HG02852 (cell line): ENCODE data around the gene TSC22D2.
"Not testable (repeated sequence)": the region's sequence is repeated elsewhere in the genome, so short reads cannot be mapped to it uniquely, and the experiment has no call there.

Source experiments
- ATAC-seq: cut with Tn5 transposase; IDR thresholded peaks from one replicate; pipeline ENCODE4 v1.9.1; 2021; ENCODE audit warnings: mild to moderate bottlenecking, moderate library complexity; ENCODE audit not compliant: unreplicated experiment

Gene TSC22D2

DNA sequence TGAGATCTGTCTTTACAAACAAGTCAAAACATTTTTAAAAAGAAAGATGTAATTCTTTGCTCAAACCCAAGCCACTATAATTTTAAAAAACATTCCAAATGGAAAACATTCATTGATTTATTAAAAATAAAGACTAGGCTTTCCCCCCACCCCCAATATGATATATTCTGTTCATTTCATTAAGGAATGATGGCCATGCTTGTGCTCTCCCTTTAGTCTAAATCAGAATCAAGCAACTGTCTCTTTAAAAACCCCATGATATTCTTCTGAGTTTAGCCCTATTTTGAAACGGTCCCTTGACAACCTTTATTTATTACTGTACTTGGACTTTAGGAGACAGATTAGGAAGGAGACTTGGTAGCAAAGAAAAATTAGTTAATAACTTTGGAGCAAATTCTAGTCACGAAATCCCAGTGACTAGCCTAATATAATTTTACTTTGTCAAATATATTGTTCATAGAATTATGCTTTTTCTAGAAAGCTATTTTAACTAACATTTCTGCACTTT, 38.4 kb downstream of the TSC22D2 start:
- no peak for ATAC-seq

GRCh38 chr3:150447084-150447483, 39.0 kb downstream of the TSC22D2 start:
- no peak for ATAC-seq

GRCh38 chr3:150447631-150448465, 39.8 kb downstream of the TSC22D2 start:
- ATAC-seq = no peak

DNA sequence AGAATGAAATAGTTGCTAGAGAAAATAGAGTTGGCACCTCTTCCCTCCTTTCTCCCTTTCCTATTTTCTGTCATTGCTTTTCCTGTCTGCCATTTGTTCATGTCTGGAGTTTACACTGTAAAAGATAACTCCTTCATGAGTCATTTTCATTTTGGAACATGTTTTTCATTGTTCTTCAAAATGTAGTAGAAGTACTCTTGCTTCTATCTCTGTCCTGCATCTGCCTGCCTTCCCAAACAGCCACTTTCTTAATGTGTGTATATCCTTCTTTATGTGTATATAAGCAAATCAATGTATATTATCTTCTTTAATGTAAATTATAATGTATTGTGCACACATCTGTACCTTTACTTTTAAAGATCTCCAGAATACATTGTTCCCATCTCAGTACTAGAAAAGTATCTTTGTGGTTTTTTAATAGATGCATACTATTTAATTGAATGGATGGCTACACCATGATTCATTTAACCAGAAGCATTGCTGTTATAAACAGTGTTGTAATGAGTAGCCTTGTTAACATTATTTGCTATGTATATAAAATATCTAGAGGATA, 41.1 kb downstream of the TSC22D2 start:
- ATAC-seq = no peak

GRCh38 chr3:150450916-150451315, 42.8 kb downstream of the TSC22D2 start:
- no peak for ATAC-seq

- no peak for ATAC-seq
Measured at GRCh38 chr3:150451329-150452048, 43.4 kb downstream of the TSC22D2 start.

DNA sequence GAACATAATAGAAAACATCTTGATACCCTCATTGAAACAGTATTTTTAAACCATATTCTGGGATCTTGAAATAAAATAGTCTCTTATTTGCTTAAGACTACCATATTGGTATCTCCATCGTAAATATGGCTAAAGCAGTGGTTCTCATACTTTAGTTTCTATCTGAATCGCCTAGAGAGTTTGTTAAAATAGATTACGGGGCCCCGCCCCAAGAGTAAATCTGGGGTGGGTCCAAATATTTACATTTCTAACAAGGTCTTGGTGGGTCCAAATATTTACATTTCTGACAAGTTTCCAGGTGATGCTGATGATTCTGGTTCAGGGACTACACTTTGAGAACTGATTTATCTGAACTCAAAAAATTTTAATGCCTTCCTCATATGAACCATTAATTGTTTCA, 45.3 kb downstream of the TSC22D2 start:
- ATAC-seq = no peak

GRCh38 chr3:150454085-150454484, 46.0 kb downstream of the TSC22D2 start:
- ATAC-seq = no peak

DNA sequence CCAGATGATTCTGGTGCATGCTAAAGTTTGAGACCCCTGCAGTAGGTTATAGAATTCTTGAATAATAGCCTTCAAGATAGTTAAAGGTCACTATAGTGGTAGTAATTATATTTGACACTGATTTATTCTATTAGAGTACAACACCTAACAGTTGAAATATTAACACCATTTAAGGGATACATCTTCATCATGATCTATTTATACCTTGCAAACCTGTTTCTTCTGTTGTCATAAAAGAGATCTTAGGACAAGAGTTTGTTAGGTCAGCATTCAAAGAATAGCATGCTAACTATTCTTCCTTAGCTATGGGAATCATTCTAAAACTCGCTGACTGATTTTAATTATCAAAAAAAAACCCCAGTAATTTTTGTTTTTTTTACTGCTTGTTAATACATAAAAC, 46.5 kb downstream of the TSC22D2 start:
- ATAC-seq = no peak

GRCh38 chr3:150455341-150455740, 47.2 kb downstream of the TSC22D2 start:
- ATAC-seq = no peak

- no peak for ATAC-seq
Measured at GRCh38 chr3:150458001-150458400, 49.9 kb downstream of the TSC22D2 start.

DNA sequence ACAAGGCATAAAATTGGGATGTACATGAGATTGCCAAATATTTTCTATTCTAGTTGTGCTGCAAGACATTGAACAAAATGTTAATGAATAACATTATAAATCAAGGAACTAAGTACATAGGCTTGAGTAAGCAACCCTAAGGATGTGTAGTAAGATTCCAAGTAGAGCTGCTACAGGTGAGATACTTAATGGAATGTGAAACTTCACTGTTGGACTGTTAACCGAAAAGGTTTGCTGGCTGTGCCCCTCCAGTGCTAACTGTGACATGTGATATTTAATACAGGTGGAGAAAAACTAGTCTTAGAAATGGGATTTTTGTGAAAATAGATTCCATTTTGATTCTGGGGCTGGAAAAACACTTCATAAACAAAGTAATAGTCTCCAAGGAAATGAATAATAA, 52.4 kb downstream of the TSC22D2 start:
- no peak for ATAC-seq

GRCh38 chr3:150461399-150461798, 53.3 kb downstream of the TSC22D2 start:
- no peak for ATAC-seq

DNA sequence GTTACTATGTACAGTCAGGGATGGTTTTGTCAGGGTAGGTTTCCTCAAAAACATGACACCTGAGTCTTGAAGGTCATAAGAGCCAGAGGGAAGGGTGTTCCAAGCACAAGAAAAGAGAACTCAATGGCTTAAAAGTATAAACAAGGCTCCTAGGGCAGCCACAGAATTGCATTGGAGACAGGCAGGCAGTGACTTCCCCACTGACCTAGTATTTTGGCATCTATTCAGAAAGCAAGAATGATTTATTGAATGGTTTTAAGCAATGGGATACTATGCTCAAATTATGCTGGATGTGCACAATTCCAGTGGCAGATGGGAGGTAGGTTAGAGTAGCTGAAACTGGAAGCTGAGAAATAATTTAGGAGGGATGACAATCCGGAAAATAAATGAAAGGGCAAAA, 54.0 kb downstream of the TSC22D2 start:
- no peak for ATAC-seq

- ATAC-seq = no peak
Measured at GRCh38 chr3:150464684-150465083, 56.6 kb downstream of the TSC22D2 start.

DNA sequence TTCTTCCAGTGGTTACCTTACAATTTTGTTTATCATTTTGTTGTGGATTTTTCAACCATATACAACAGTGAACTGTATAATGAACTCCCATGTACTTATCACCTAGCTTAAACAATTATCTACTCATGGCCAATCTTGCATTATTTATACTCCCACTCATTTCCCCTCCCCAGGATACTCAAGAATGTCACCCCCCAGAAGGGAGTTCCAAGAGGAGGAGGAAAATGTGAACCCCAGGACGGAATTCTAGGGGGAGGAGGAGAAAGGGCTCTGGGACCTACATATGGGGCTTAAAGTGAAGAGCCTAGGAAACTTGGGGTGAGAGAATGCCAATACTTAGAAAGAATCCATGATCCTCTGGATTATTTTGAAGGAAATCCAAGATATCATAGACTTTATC, 59.3 kb downstream of the TSC22D2 start:
- no peak for ATAC-seq

DNA sequence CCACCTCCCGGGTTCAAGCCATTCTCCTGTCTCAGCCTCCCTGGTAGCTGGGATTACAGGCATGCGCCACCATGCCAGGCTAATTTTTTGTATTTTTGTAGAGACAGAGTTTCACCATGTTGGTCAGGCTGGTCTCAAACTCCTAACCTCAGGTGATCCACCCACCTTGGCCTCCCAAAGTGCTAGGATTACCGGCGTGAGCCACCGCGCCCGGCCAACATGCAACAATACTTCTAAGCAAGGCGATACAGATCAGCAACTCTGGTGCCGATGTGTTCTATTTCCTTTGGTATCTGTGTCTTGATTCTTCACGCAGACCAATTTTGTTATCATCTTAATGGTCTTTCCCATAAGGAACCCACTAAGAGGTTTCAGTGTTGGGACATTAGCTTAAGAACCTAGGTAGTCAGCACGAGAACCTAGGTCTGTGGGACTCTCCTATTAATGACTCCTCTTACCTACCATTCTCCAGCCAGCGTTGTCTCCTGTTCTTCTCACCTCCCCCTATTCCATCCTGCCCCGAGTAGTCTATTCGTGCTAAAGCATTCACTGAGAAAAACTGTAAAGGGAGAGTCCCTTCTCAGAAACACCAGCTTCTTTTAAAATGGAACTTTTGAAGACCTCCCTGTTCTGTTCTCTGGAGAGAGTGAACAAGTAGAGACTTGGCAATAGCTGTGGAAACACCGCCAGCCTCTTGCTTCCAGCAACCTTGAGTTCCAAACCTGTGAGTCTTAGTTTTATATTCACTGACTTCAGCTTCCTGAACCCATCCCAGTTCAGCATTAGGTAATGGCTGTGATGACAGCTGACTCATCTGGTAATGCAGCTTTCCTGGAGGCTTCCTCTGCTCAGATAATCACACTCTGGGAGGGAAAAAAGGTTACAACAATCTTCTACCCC, 61.2 kb downstream of the TSC22D2 start:
- ATAC-seq = no peak

DNA sequence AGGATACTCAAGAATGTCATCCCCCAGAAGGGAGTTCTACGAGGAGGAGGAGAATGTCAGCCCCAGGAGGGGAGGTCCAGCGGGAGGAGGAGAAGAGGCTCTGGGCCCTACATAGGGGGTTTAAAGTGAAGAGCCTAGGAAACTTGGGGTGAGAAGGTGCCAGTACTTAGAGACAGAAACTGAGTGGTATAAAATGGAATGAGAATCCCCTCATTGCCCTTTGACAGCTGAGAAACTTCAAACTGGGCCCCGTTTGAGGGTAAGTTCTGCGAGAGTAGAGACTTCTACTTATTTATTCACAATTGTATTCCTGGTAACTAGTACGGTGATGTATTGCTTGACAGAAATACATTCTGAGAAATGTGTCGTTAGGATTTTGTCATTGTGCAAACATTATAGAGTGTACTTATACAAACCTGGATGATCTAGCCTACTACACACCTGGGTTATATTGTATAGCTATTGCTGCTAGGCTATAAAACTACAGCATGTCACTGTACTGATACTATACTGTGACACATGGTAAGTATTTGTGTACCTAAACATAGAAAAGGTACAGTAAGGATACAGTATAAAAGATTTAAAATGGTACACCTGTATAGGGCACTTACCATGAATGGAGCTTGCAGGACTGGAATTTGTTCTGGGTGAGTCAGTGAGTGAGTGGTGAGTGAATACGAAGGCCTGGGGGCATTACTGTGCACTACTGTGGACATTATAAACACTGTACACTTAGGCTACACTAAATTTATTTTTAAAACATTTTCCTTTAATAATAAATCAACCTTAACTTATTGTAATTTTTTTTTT, 62.0 kb downstream of the TSC22D2 start:
- no peak for ATAC-seq

DNA sequence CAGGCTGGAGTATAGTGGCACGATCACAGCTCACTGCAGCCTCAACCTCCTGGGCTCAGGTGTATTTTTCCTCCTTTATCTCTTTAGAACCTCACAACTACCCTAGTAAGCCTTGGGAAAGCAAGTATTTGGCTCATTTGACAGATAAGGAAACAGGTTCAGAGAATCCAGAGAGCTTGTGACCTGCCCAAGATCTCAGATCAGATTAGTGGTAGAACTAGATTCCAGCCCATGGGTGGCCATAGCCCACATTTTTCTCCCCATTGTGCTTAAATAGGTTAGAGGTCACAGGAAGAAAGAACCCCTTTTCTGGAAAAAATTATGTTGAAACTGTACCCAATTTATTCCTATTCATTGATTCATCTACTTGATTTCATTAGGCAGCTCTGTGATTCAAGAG, 64.3 kb downstream of the TSC22D2 start:
- ATAC-seq = no peak

DNA sequence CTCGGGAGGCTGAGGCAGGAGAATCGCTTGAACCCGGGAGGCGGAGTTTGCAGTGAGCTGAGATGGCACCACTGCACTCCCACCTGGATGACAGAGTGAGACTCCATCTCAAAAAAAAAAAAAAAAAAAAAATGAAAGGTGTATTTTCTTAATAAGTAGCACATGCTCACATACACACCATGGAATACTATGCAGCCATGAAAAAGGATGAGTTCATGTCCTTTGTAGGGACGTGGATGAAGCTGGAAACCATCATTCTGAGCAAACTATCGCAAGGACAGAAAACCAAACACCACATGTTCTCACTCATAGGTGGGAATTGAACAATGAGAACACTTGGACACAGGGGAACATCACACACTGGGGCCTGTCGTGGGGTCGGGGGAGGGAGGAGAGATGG, 65.1 kb downstream of the TSC22D2 start:
- not testable (repeated sequence) for ATAC-seq
